Thyroid gland (tissue), 4 donors: ENCODE results near the gene AMIGO3. TPM values are rescaled to one million over a fixed set of nuclear protein-coding genes. Genes with fewer than 3 reads are reported as not detected.

ENCODE experiments used
- DNase-seq, 2 donors: peaks; one replicate each; pipeline ENCODE4 v3.0.0-alpha.2; 2019
- H3K27ac ChIP-seq, 3 donors: fragments of 200-600 bp; sonication (generic); 1 replicate in 2 of 3; 2 replicates in 1 of 3; pipeline ENCODE4 v1.5.1; 2016 to 2019; ENCODE audit warnings: mild to moderate bottlenecking in 1 of 3, moderate library complexity in 1 of 3
- H3K27me3 ChIP-seq: fragments of 200-600 bp; sonication (generic); one replicate; pipeline ENCODE4 v1.5.1; 2019
- H3K36me3 ChIP-seq, 2 donors: fragments of 200-600 bp; sonication (generic); one replicate each; pipeline ENCODE4 v1.5.1; 2016 to 2019
- H3K4me1 ChIP-seq, 2 donors: fragments of 200-600 bp; sonication (generic); one replicate each; pipeline ENCODE4 v1.5.1; 2017 to 2019
- H3K4me3 ChIP-seq, 3 donors: fragments of 200-600 bp; sonication (generic); replicated peaks in 1 of 3; 1 replicate in 2 of 3; 2 replicates in 1 of 3; pipeline ENCODE4 v1.5.1; 2016; ENCODE audit warnings: mild to moderate bottlenecking in 1 of 3
- H3K9me3 ChIP-seq: fragments of 200-600 bp; sonication (generic); one replicate; pipeline ENCODE4 v1.5.1; 2017
- CTCF ChIP-seq, 6 experiments: fragments of 200-600 bp in 3 of 6; fragments of 450-650 bp in 3 of 6; sonication (generic) in 3 of 6; IDR thresholded peaks; one replicate each; pipeline ENCODE4 v1.5.1; 2016 to 2019; ENCODE audit warnings: antibody characterized with exemption in 6 of 6, mild to moderate bottlenecking in 2 of 6, inconsistent platforms in 1 of 6, moderate library complexity in 1 of 6
- POLR2A ChIP-seq, 2 donors: fragments of 450-650 bp; IDR thresholded peaks; one replicate each; pipeline ENCODE4 v1.6.1; 2017; ENCODE audit warnings: antibody characterized with exemption in 2 of 2, mild to moderate bottlenecking in 2 of 2, moderate library complexity in 1 of 2
- WGBS, 2 donors: methylation state at CpG; one replicate each; pipeline ENCODE4 v1.1.5; 2017; 5-methylcytosine and 5-hydroxymethylcytosine counted together
- intact Hi-C: fragments of 100-400 bp; cut with DNase I; formaldehyde crosslinking; loops from one replicate; pipeline ENCODE4 v1.15.1; 2023
- total RNA-seq, 4 donors: library from RNA; depleted of rRNA; stranded (reverse); fragments of >200 nt; gene quantifications; one replicate each; pipeline ENCODE4 v1.2.3, GENCODE V29; 2016

The AMIGO3 gene
- total RNA-seq, 4 donors from 2014 or later = 0.40 to 2.8 (median 1.0) TPM

- TF ChIP-seq POLR2A (IDR thresholded peaks at IDR 0.05) = no peak
- TF ChIP-seq CTCF (IDR thresholded peaks at IDR 0.05) = no peak
- Histone ChIP-seq H3K4me3 (no peak overlapping the region), H3K27ac (no peak overlapping the region), H3K9me3 (no peaks in the 10 kb centered on the region), H3K27me3 (no peaks in the 10 kb centered on the region), H3K36me3 (peaks cover 0 to 7% of the 10 kb centered on the region in 2 donors), H3K4me1 (peaks cover 2 to 3% of the 10 kb centered on the region in 2 donors)
- DNase-seq = no peak
- intact Hi-C loops = no loop called here
- 91 to 96% methylated on average over 17 to 24 of the region's 25 CpGs for WGBS, 2 donors
Observed at GRCh38 chr3:49713336-49714105, 6.0 kb downstream of the AMIGO3 start.

- no peak for DNase-seq
- Histone ChIP-seq H3K27ac (no peak overlapping the region), H3K27me3 (no peaks in the 10 kb centered on the region), H3K4me3 (no peak overlapping the region), H3K36me3 (peaks cover 0 to 7% of the 10 kb centered on the region in 2 donors), H3K9me3 (no peaks in the 10 kb centered on the region), H3K4me1 (no peaks in the 10 kb centered on the region)
- intact Hi-C loops = no loop called here
- no peak for TF ChIP-seq POLR2A (IDR thresholded peaks at IDR 0.05)
- no peak for TF ChIP-seq CTCF (IDR thresholded peaks at IDR 0.05)
- WGBS, 2 donors = 66 to 80% methylated on average over 4 to 5 of the region's 7 CpGs
Observed at GRCh38 chr3:49712631-49713317, 6.7 kb downstream of the AMIGO3 start.

- Histone ChIP-seq H3K36me3 (peaks cover 0 to 7% of the 10 kb centered on the region in 2 donors), H3K9me3 (no peaks in the 10 kb centered on the region), H3K27me3 (no peaks in the 10 kb centered on the region), H3K4me1 (no peaks in the 10 kb centered on the region), H3K27ac (no peak overlapping the region), H3K4me3 (no peak overlapping the region)
- intact Hi-C loops = no loop called here
- DNase-seq = no peak
- 92 to 95% methylated on average over 10 to 11 of the region's 11 CpGs for WGBS, 2 donors
- TF ChIP-seq CTCF (IDR thresholded peaks at IDR 0.05) = no peak
Observed at GRCh38 chr3:49712166-49712565, 7.3 kb downstream of the AMIGO3 start.

- no peak overlapping the region for H3K27ac ChIP-seq
- H3K27me3 ChIP-seq = no peaks in the 10 kb centered on the region
- H3K4me1 ChIP-seq = no peaks in the 10 kb centered on the region
- intact Hi-C loops = no loop called here
- no peak for DNase-seq
- TF ChIP-seq POLR2A (IDR thresholded peaks at IDR 0.05) = no peak
- no peak for TF ChIP-seq CTCF (IDR thresholded peaks at IDR 0.05)
- peaks cover 0 to 7% of the 10 kb centered on the region in 2 donors for H3K36me3 ChIP-seq
- 89 to 96% methylated on average over 5 of the region's 5 CpGs for WGBS, 2 donors
- H3K9me3 ChIP-seq = no peaks in the 10 kb centered on the region
- H3K4me3 ChIP-seq = no peak overlapping the region
Observed at GRCh38 chr3:49711489-49711888, 8.0 kb downstream of the AMIGO3 start.

- DNase-seq = no peak
- Histone ChIP-seq H3K27me3 (no peaks in the 10 kb centered on the region), H3K4me1 (no peaks in the 10 kb centered on the region), H3K36me3 (peaks cover 10% of the 10 kb centered on the region in 2 donors), H3K27ac (no peak overlapping the region), H3K9me3 (no peaks in the 10 kb centered on the region), H3K4me3 (no peak overlapping the region)
- 97% methylated on average over 8 of the region's 8 CpGs for WGBS, 2 donors
- intact Hi-C loops = loop anchor here (5.0 to 10.0 kb wide), 2 partner anchors 132 to 195 kb away; partner anchors contain the start of gene MST1R
- TF ChIP-seq CTCF (IDR thresholded peaks at IDR 0.05) (no peak), POLR2A (IDR thresholded peaks at IDR 0.05) (no peak)
Observed at GRCh38 chr3:49709852-49710251, 9.6 kb downstream of the AMIGO3 start.
